Measurements from ENCODE around the gene ASMT.

The ASMT gene

GRCh38 chrX:1587161-1587560 is 27.7 kb upstream of the ASMT start:
- TF ChIP-seq CTCF (IDR thresholded peaks at IDR 0.05) = no peak

GRCh38 chrX:1589356-1590130 is 25.3 kb upstream of the ASMT start:
- TF ChIP-seq CTCF (IDR thresholded peaks at IDR 0.05) = no peak

- no peak for TF ChIP-seq CTCF (IDR thresholded peaks at IDR 0.05)
Observed at GRCh38 chrX:1591102-1591862, 23.6 kb upstream of the ASMT start, which contains the start of gene AKAP17A. Gene AKAP17A, plus strand, starts transcription at chrX:1591604. Its CDS starts 1,859 bp downstream, at chrX:1593463.

- no peak for TF ChIP-seq CTCF (IDR thresholded peaks at IDR 0.05)
Observed at GRCh38 chrX:1591863-1592469, 22.9 kb upstream of the ASMT start.

- TF ChIP-seq CTCF (IDR thresholded peaks at IDR 0.05) = no peak
Observed at GRCh38 chrX:1592470-1593142, 22.3 kb upstream of the ASMT start.

GRCh38 chrX:1593286-1594271 is 21.3 kb upstream of the ASMT start:
- no peak for TF ChIP-seq CTCF (IDR thresholded peaks at IDR 0.05)

Data from LNCAP (cell line).